ENCODE measurements around the gene OOSP1.
"Not testable (repeated sequence)": the region's sequence is repeated elsewhere in the genome, so short reads cannot be mapped to it uniquely, and the experiment has no call there.

Gene OOSP1

GRCh38 chr11:59938132-59938531 lies at the start of gene OOSP1:
Gene OOSP1, plus strand, starts transcription at chr11:59938432. Its CDS starts 23 bp downstream, at chr11:59938455.
- H3K27me3 ChIP-seq (replicated peaks; ENCODE audit: control insufficient read depth, insufficient read depth, low read length) = no peaks in the 10 kb centered on the region
- no peak within 1 kb of the TSS for H3K9ac ChIP-seq (ENCODE audit: low read length)
- H3K4me3 ChIP-seq (ENCODE audit: low read length) = no peak within 1 kb of the TSS
- H3K9me3 ChIP-seq (ENCODE audit: control insufficient read depth, low read length) = no peaks in the 10 kb centered on the region
- H3K36me3 ChIP-seq (ENCODE audit: control insufficient read depth, insufficient read depth, low read length, severe bottlenecking) = no peaks in the 10 kb centered on the region
- DNase-seq (ENCODE audit: low read depth) = no peak
- no peaks in the 10 kb centered on the region for H3K4me1 ChIP-seq (ENCODE audit: control insufficient read depth, insufficient read depth, low read length)

DNA sequence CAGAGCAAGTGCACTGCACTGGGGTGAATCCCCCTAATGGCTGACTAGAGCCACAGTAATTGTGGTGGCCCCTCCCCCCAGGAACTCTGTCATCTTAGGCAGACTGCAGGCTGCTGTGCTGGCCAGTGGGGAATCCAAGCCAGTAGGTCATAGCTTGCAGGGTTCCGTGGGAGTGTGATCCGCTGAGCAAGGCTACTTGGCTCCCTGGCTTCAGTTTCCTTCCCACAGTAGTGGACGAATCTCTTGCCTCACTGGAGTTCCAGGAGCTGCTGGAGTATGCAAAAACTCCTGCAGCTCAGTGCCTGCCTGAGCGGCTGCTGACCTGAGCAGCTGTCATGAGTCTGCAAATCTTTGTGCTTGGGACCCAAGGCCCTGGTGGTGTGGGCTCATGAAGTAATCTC lies 46.5 kb upstream of the OOSP1 start:
- Histone ChIP-seq H3K9ac (ENCODE audit: low read length) (no peak overlapping the region), H3K9me3 (ENCODE audit: control insufficient read depth, low read length) (peaks cover 22% of the 10 kb centered on the region), H3K27me3 (replicated peaks; ENCODE audit: control insufficient read depth, insufficient read depth, low read length) (no peaks in the 10 kb centered on the region), H3K4me1 (ENCODE audit: control insufficient read depth, insufficient read depth, low read length) (no peaks in the 10 kb centered on the region), H3K4me3 (ENCODE audit: low read length) (no peak overlapping the region), H3K36me3 (ENCODE audit: control insufficient read depth, insufficient read depth, low read length, severe bottlenecking) (no peaks in the 10 kb centered on the region)
- no peak for DNase-seq (ENCODE audit: low read depth)

DNA sequence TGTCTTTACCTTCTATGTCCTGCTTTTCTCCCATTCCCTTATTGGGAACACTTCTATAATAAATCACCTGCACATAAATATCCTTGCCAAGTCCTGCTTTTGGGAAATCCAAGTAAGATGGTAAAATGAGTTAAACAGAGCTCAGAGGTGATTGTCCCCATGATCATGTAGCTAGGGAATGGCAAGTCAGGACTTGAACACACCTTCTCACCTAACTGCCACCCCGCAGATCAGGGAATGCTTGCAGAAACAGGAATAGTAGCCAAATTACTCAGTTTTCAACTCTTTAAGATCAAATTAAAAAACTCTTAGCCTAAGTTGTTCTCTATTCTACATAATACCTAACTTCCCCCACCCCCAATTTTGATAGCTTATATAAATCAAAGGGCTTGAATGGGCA lies 43.6 kb upstream of the OOSP1 start:
- H3K9me3 ChIP-seq (ENCODE audit: control insufficient read depth, low read length) = peaks cover 8% of the 10 kb centered on the region
- DNase-seq (ENCODE audit: low read depth) = no peak
- no peaks in the 10 kb centered on the region for H3K27me3 ChIP-seq (replicated peaks; ENCODE audit: control insufficient read depth, insufficient read depth, low read length)
- no peak overlapping the region for H3K9ac ChIP-seq (ENCODE audit: low read length)
- H3K36me3 ChIP-seq (ENCODE audit: control insufficient read depth, insufficient read depth, low read length, severe bottlenecking) = no peaks in the 10 kb centered on the region
- no peaks in the 10 kb centered on the region for H3K4me1 ChIP-seq (ENCODE audit: control insufficient read depth, insufficient read depth, low read length)
- no peak overlapping the region for H3K4me3 ChIP-seq (ENCODE audit: low read length)

- H3K27me3 ChIP-seq (replicated peaks; ENCODE audit: control insufficient read depth, insufficient read depth, low read length) = no peaks in the 10 kb centered on the region
- H3K4me3 ChIP-seq (ENCODE audit: low read length) = no peak overlapping the region
- no peaks in the 10 kb centered on the region for H3K36me3 ChIP-seq (ENCODE audit: control insufficient read depth, insufficient read depth, low read length, severe bottlenecking)
- H3K9me3 ChIP-seq (ENCODE audit: control insufficient read depth, low read length) = no peaks in the 10 kb centered on the region
- DNase-seq (ENCODE audit: low read depth) = no peak
- H3K9ac ChIP-seq (ENCODE audit: low read length) = no peak overlapping the region
- no peaks in the 10 kb centered on the region for H3K4me1 ChIP-seq (ENCODE audit: control insufficient read depth, insufficient read depth, low read length)
Measured at GRCh38 chr11:59898046-59898445, 40.2 kb upstream of the OOSP1 start.

GRCh38 chr11:59898650-59899049 lies 39.6 kb upstream of the OOSP1 start:
- no peaks in the 10 kb centered on the region for H3K4me1 ChIP-seq (ENCODE audit: control insufficient read depth, insufficient read depth, low read length)
- H3K27me3 ChIP-seq (replicated peaks; ENCODE audit: control insufficient read depth, insufficient read depth, low read length) = no peaks in the 10 kb centered on the region
- no peaks in the 10 kb centered on the region for H3K36me3 ChIP-seq (ENCODE audit: control insufficient read depth, insufficient read depth, low read length, severe bottlenecking)
- H3K4me3 ChIP-seq (ENCODE audit: low read length) = no peak overlapping the region
- H3K9ac ChIP-seq (ENCODE audit: low read length) = no peak overlapping the region
- DNase-seq (ENCODE audit: low read depth) = no peak
- H3K9me3 ChIP-seq (ENCODE audit: control insufficient read depth, low read length) = no peaks in the 10 kb centered on the region

- DNase-seq (ENCODE audit: low read depth) = no peak
- H3K36me3 ChIP-seq (ENCODE audit: control insufficient read depth, insufficient read depth, low read length, severe bottlenecking) = no peaks in the 10 kb centered on the region
- H3K4me1 ChIP-seq (ENCODE audit: control insufficient read depth, insufficient read depth, low read length) = no peaks in the 10 kb centered on the region
- no peaks in the 10 kb centered on the region for H3K27me3 ChIP-seq (replicated peaks; ENCODE audit: control insufficient read depth, insufficient read depth, low read length)
- no peaks in the 10 kb centered on the region for H3K9me3 ChIP-seq (ENCODE audit: control insufficient read depth, low read length)
- no peak overlapping the region for H3K9ac ChIP-seq (ENCODE audit: low read length)
- H3K4me3 ChIP-seq (ENCODE audit: low read length) = no peak overlapping the region
Measured at GRCh38 chr11:59899532-59899931, 38.7 kb upstream of the OOSP1 start.

DNA sequence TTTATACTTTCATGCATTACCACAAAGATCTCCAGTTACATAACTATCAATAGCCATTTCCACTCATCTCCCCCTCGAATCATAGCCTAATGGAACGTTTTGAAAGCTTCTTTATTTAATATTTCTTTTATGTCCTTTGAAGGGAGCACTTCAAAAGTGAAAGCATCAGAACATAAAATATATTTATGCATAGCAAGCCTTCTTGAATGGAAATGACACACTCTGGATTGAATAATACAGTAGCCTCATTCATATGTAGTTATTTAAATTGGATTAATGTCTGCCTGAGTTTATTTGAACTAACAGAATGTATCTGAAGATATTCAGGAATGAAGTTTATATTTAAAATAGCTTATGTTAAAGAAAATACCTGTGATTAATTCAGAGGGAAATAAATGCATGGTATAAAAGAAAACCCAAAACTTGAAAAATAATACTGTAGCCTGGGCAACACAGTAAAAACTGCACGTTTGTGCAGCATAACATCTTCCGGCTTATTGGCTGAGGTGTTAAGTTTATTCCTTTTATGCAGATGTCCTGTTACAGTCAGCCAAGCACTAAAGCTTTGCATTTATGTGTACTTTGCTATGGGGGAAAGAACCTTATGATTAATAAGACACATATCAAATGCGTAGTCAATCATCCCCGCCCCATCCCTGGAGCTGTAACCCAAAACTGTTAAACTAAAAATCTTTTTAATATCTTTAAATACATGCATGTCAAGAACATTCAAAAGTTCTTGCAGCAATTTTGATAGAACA lies 37.7 kb upstream of the OOSP1 start:
- no peak for DNase-seq (ENCODE audit: low read depth)
- H3K4me3 ChIP-seq (ENCODE audit: low read length) = no peak overlapping the region
- no peaks in the 10 kb centered on the region for H3K36me3 ChIP-seq (ENCODE audit: control insufficient read depth, insufficient read depth, low read length, severe bottlenecking)
- no peaks in the 10 kb centered on the region for H3K27me3 ChIP-seq (replicated peaks; ENCODE audit: control insufficient read depth, insufficient read depth, low read length)
- no peaks in the 10 kb centered on the region for H3K4me1 ChIP-seq (ENCODE audit: control insufficient read depth, insufficient read depth, low read length)
- H3K9ac ChIP-seq (ENCODE audit: low read length) = no peak overlapping the region
- H3K9me3 ChIP-seq (ENCODE audit: control insufficient read depth, low read length) = no peaks in the 10 kb centered on the region

DNA sequence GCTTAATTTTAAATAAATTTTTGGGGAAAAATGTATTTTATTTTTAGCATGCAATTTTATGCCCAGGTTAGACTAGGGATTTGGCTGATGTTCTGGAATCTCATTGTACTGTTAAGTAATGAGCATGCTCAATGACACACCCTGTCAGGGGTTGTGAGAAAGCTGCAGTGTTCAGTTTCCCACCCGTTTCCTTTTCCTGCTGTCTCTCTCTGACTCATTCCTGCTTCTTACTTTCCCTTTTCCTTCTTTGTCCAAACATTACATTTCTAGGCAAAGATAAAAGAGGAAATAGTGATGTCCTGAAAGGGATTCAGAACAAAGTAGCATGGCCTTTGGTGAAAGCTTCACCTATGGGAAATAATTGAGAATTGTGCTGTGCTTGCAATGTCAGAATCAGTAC lies 36.9 kb upstream of the OOSP1 start:
- DNase-seq (ENCODE audit: low read depth) = peak; percentile 2

GRCh38 chr11:59903569-59903968 lies 34.7 kb upstream of the OOSP1 start:
- not testable (repeated sequence) for DNase-seq (ENCODE audit: low read depth); H3K27me3 ChIP-seq (replicated peaks; ENCODE audit: control insufficient read depth, insufficient read depth, low read length); H3K4me3 ChIP-seq (ENCODE audit: low read length); H3K9me3 ChIP-seq (ENCODE audit: control insufficient read depth, low read length); H3K9ac ChIP-seq (ENCODE audit: low read length); H3K36me3 ChIP-seq (ENCODE audit: control insufficient read depth, insufficient read depth, low read length, severe bottlenecking); H3K4me1 ChIP-seq (ENCODE audit: control insufficient read depth, insufficient read depth, low read length)

More for the DNA sequence above, 36.9 kb upstream of the OOSP1 start:
- Histone ChIP-seq H3K9me3 (ENCODE audit: control insufficient read depth, low read length) (no peaks in the 10 kb centered on the region), H3K36me3 (ENCODE audit: control insufficient read depth, insufficient read depth, low read length, severe bottlenecking) (no peaks in the 10 kb centered on the region), H3K9ac (ENCODE audit: low read length) (no peak overlapping the region), H3K27me3 (replicated peaks; ENCODE audit: control insufficient read depth, insufficient read depth, low read length) (no peaks in the 10 kb centered on the region), H3K4me1 (ENCODE audit: control insufficient read depth, insufficient read depth, low read length) (no peaks in the 10 kb centered on the region), H3K4me3 (ENCODE audit: low read length) (no peak overlapping the region)

GRCh38 chr11:59918480-59918879 lies 19.8 kb upstream of the OOSP1 start:
- no peak overlapping the region for H3K4me3 ChIP-seq (ENCODE audit: low read length)
- peaks cover 16% of the 10 kb centered on the region for H3K9me3 ChIP-seq (ENCODE audit: control insufficient read depth, low read length)
- peaks cover 11% of the 10 kb centered on the region for H3K4me1 ChIP-seq (ENCODE audit: control insufficient read depth, insufficient read depth, low read length)
- no peaks in the 10 kb centered on the region for H3K27me3 ChIP-seq (replicated peaks; ENCODE audit: control insufficient read depth, insufficient read depth, low read length)
- H3K9ac ChIP-seq (ENCODE audit: low read length) = no peak overlapping the region
- no peak for DNase-seq (ENCODE audit: low read depth)
- no peaks in the 10 kb centered on the region for H3K36me3 ChIP-seq (ENCODE audit: control insufficient read depth, insufficient read depth, low read length, severe bottlenecking)

DNA sequence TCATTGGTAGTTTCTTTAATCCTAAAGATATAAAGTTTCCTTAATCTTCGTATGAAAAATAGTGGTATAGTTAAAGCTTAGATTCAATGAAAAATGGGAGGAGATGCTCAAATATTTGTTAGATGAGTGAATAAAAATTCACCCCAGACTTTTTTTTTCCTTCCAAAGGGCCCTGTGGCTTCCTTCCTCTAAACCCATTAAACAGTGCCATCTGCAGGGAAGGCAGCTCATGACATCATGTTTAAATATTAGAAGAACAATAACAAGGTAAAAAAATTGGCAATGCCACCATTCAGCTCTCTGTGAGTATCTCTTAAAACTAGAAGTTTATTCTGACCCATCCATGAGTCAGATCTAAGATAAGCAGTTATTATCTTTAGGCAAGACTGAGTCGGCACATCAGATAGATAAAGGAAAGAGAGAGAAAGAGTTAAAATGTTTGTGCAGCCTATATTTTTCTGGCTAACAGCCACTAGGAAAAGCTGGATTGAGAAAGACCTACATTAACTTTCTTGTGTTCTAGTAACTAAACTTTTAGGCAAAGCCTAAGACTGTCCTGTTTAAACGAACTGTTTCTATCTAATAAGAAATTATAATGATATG lies 19.1 kb upstream of the OOSP1 start:
- DNase-seq (ENCODE audit: low read depth) = peak; percentile 53
- H3K9ac ChIP-seq (ENCODE audit: low read length) = no peak overlapping the region
- H3K9me3 ChIP-seq (ENCODE audit: control insufficient read depth, low read length) = peaks cover 21% of the 10 kb centered on the region
- no peak overlapping the region for H3K4me3 ChIP-seq (ENCODE audit: low read length)
- no peaks in the 10 kb centered on the region for H3K27me3 ChIP-seq (replicated peaks; ENCODE audit: control insufficient read depth, insufficient read depth, low read length)
- peaks cover 11% of the 10 kb centered on the region for H3K4me1 ChIP-seq (ENCODE audit: control insufficient read depth, insufficient read depth, low read length)
- H3K36me3 ChIP-seq (ENCODE audit: control insufficient read depth, insufficient read depth, low read length, severe bottlenecking) = no peaks in the 10 kb centered on the region
